HUES6 (cell line): ENCODE data around the gene FOXP4.

Experiments
- H3K27ac ChIP-seq: 2 replicates; pipeline ENCODE4 v1.7.0; 2013; ENCODE audit warnings: low read depth, mild to moderate bottlenecking, low read length, inconsistent platforms
- H3K27me3 ChIP-seq: 2 replicates; pipeline ENCODE4 v1.6.1; 2013; ENCODE audit warnings: low read length; ENCODE audit not compliant: control insufficient read depth, insufficient read depth
- H3K36me3 ChIP-seq: 2 replicates; pipeline ENCODE4 v1.6.1; 2013; ENCODE audit warnings: low read length; ENCODE audit not compliant: control insufficient read depth, insufficient read depth
- H3K4me1 ChIP-seq: 2 replicates; pipeline ENCODE4 v1.6.1; 2013; ENCODE audit warnings: low read length; ENCODE audit not compliant: control insufficient read depth, insufficient read depth
- H3K4me3 ChIP-seq: 2 replicates; pipeline ENCODE4 v1.5.1; 2013; ENCODE audit warnings: low read depth, low read length
- H3K9ac ChIP-seq: one replicate; pipeline ENCODE4 v1.6.1; 2013; ENCODE audit warnings: mild to moderate bottlenecking, low read length
- H3K9me3 ChIP-seq: 2 replicates; pipeline ENCODE4 v1.6.1; 2013; ENCODE audit warnings: low read depth, low read length; ENCODE audit not compliant: control insufficient read depth, insufficient read depth

The FOXP4 gene

GRCh38 chr6:41559655-41560427 is 13.7 kb downstream of the FOXP4 start:
- Histone ChIP-seq H3K27me3 (peaks cover 64% of the 10 kb centered on the region), H3K9me3 (no peaks in the 10 kb centered on the region), H3K36me3 (no peaks in the 10 kb centered on the region), H3K4me1 (peaks cover 62% of the 10 kb centered on the region), H3K4me3 (peak overlapping the region; percentile 72), H3K9ac (no peak overlapping the region), H3K27ac (no peak overlapping the region)

- Histone ChIP-seq H3K27me3 (peaks cover 57% of the 10 kb centered on the region), H3K27ac (no peak overlapping the region; the same call in 1 of the 2 replicates), H3K9me3 (no peaks in the 10 kb centered on the region), H3K9ac (peak overlapping the region; percentile 44), H3K36me3 (no peaks in the 10 kb centered on the region), H3K4me3 (peak overlapping the region; percentile 72), H3K4me1 (peaks cover 55% of the 10 kb centered on the region)
Observed at GRCh38 chr6:41560431-41561192, 14.4 kb downstream of the FOXP4 start.

GRCh38 chr6:41561416-41561815 is 15.2 kb downstream of the FOXP4 start:
- Histone ChIP-seq H3K9ac (peak overlapping the region; percentile 44), H3K4me3 (peak overlapping the region; percentile 72), H3K27ac (no peak overlapping the region), H3K4me1 (peaks cover 50% of the 10 kb centered on the region), H3K27me3 (peaks cover 50% of the 10 kb centered on the region), H3K9me3 (no peaks in the 10 kb centered on the region), H3K36me3 (peaks cover 5% of the 10 kb centered on the region)

GRCh38 chr6:41561931-41562911 is 16.0 kb downstream of the FOXP4 start:
- Histone ChIP-seq H3K9ac (no peak overlapping the region), H3K9me3 (no peaks in the 10 kb centered on the region), H3K27me3 (peaks cover 42% of the 10 kb centered on the region), H3K4me3 (peak overlapping the region; percentile 13; the same call in 1 of the 2 replicates), H3K36me3 (peaks cover 13% of the 10 kb centered on the region), H3K4me1 (peaks cover 43% of the 10 kb centered on the region), H3K27ac (no peak overlapping the region)

GRCh38 chr6:41563060-41563776 is 17.0 kb downstream of the FOXP4 start:
- H3K27ac ChIP-seq: no peak overlapping the region
- no peaks in the 10 kb centered on the region for H3K9me3 ChIP-seq
- peak overlapping the region; percentile 13; the same call in 1 of the 2 replicates for H3K4me3 ChIP-seq
- peaks cover 15% of the 10 kb centered on the region for H3K36me3 ChIP-seq
- peaks cover 38% of the 10 kb centered on the region for H3K4me1 ChIP-seq
- no peak overlapping the region for H3K9ac ChIP-seq
- peaks cover 32% of the 10 kb centered on the region for H3K27me3 ChIP-seq

- Histone ChIP-seq H3K9me3 (no peaks in the 10 kb centered on the region), H3K36me3 (peaks cover 15% of the 10 kb centered on the region), H3K4me3 (no peak overlapping the region), H3K27ac (no peak overlapping the region), H3K27me3 (peaks cover 18% of the 10 kb centered on the region), H3K4me1 (peaks cover 49% of the 10 kb centered on the region), H3K9ac (no peak overlapping the region)
Observed at GRCh38 chr6:41564448-41565142, 18.4 kb downstream of the FOXP4 start.

GRCh38 chr6:41565701-41566100 is 19.5 kb downstream of the FOXP4 start:
- H3K4me3 ChIP-seq: no peak overlapping the region
- H3K4me1 ChIP-seq: peaks cover 53% of the 10 kb centered on the region
- H3K9me3 ChIP-seq: no peaks in the 10 kb centered on the region

GRCh38 chr6:41566961-41567360 is 20.8 kb downstream of the FOXP4 start:
- Histone ChIP-seq H3K4me1 (peaks cover 55% of the 10 kb centered on the region), H3K27ac (no peak overlapping the region), H3K9ac (no peak overlapping the region), H3K36me3 (peaks cover 15% of the 10 kb centered on the region), H3K9me3 (no peaks in the 10 kb centered on the region), H3K27me3 (peaks cover 5% of the 10 kb centered on the region; the same call in 1 of the 2 replicates), H3K4me3 (no peak overlapping the region)

More at GRCh38 chr6:41565701-41566100, 19.5 kb downstream of the FOXP4 start:
- Histone ChIP-seq H3K27ac (no peak overlapping the region), H3K9ac (no peak overlapping the region), H3K36me3 (peaks cover 15% of the 10 kb centered on the region), H3K27me3 (peaks cover 11% of the 10 kb centered on the region; the same call in 1 of the 2 replicates)

GRCh38 chr6:41567684-41568083 is 21.5 kb downstream of the FOXP4 start:
- no peak overlapping the region for H3K27ac ChIP-seq
- H3K36me3 ChIP-seq: peaks cover 15% of the 10 kb centered on the region
- H3K4me3 ChIP-seq: no peak overlapping the region
- H3K4me1 ChIP-seq: peaks cover 55% of the 10 kb centered on the region
- peaks cover 5% of the 10 kb centered on the region; the same call in 1 of the 2 replicates for H3K27me3 ChIP-seq
- no peaks in the 10 kb centered on the region for H3K9me3 ChIP-seq
- H3K9ac ChIP-seq: no peak overlapping the region
